Measurements from ENCODE around the gene GRID2IP. TPM values are rescaled to one million over a fixed set of nuclear protein-coding genes. Genes with fewer than 3 reads are reported as not detected.
"Not testable (repeated sequence)": the region's sequence is repeated elsewhere in the genome, so short reads cannot be mapped to it uniquely, and the experiment has no call there.

GRID2IP gene
- 0.09 TPM for polyA plus RNA-seq

GRCh38 chr7:6551016-6551511, at the start of gene GRID2IP:
TSS of gene GRID2IP (minus strand) at chr7:6551461. CDS start at chr7:6551436, 25 bp downstream.
- Mint-ChIP-seq H3K27ac (peak within 1 kb of the TSS in 1 of 3 donors; percentile 27), H3K4me3 (no peak within 1 kb of the TSS), H3K4me1 (peaks cover 0 to 6% (median 2%) of the 10 kb centered on the region in 3 donors), H3K27me3 (no peaks in the 10 kb centered on the region), H3K36me3 (no peaks in the 10 kb centered on the region), H3K9me3 (no peaks in the 10 kb centered on the region)

- no peak overlapping the region for H3K4me3 Mint-ChIP-seq
- no peaks in the 10 kb centered on the region for H3K9me3 Mint-ChIP-seq
- H3K36me3 Mint-ChIP-seq: peaks cover 8% of the 10 kb centered on the region
- no peak overlapping the region for H3K27ac Mint-ChIP-seq
- H3K27me3 Mint-ChIP-seq: no peaks in the 10 kb centered on the region
- peaks cover 0 to 2% (median 1%) of the 10 kb centered on the region in 3 donors for H3K4me1 Mint-ChIP-seq
These were observed 48.8 kb upstream of the GRID2IP start for GRCh38 chr7:6600093-6600492.

GRCh38 chr7:6590645-6591110, 39.4 kb upstream of the GRID2IP start:
- no peaks in the 10 kb centered on the region for H3K27me3 Mint-ChIP-seq
- peaks cover 2 to 15% (median 11%) of the 10 kb centered on the region in 3 donors for H3K4me1 Mint-ChIP-seq
- H3K36me3 Mint-ChIP-seq: peaks cover 4% of the 10 kb centered on the region
- no peaks in the 10 kb centered on the region for H3K9me3 Mint-ChIP-seq
- peak overlapping the region; percentile 86 to 97 (median 97) for H3K27ac Mint-ChIP-seq
- peak overlapping the region; percentile 84 to 96 (median 93) for H3K4me3 Mint-ChIP-seq

- peak within 1 kb of the TSS; percentile 93 to 97 (median 97) for H3K27ac Mint-ChIP-seq
- H3K9me3 Mint-ChIP-seq: no peaks in the 10 kb centered on the region
- H3K4me3 Mint-ChIP-seq: peak within 1 kb of the TSS; percentile 84 to 96 (median 93)
- H3K27me3 Mint-ChIP-seq: no peaks in the 10 kb centered on the region
- peaks cover 2 to 15% (median 11%) of the 10 kb centered on the region in 3 donors for H3K4me1 Mint-ChIP-seq
- peaks cover 4% of the 10 kb centered on the region for H3K36me3 Mint-ChIP-seq
These were observed 38.8 kb upstream of the GRID2IP start, which contains the start of gene INTS15 for GRCh38 chr7:6589829-6590644. TSS of gene INTS15 (plus strand) at chr7:6590021. CDS start at chr7:6590284, 263 bp downstream.

GRCh38 chr7:6589151-6589828, 38.0 kb upstream of the GRID2IP start:
- Mint-ChIP-seq H3K27ac (peak overlapping the region in 2 of 3 donors; percentile 90 to 93), H3K4me1 (peaks cover 2 to 15% (median 11%) of the 10 kb centered on the region in 3 donors), H3K4me3 (peak overlapping the region; percentile 72 to 89 (median 86)), H3K36me3 (peaks cover 7% of the 10 kb centered on the region), H3K27me3 (no peaks in the 10 kb centered on the region), H3K9me3 (no peaks in the 10 kb centered on the region)

- H3K36me3 Mint-ChIP-seq: peaks cover 7% of the 10 kb centered on the region
- no peaks in the 10 kb centered on the region for H3K27me3 Mint-ChIP-seq
- H3K4me3 Mint-ChIP-seq: peak overlapping the region in 3 of 4 donors; percentile 30 to 89 (median 38)
- no peaks in the 10 kb centered on the region for H3K9me3 Mint-ChIP-seq
- peak overlapping the region in 2 of 3 donors; percentile 80 to 90 for H3K27ac Mint-ChIP-seq
- H3K4me1 Mint-ChIP-seq: peaks cover 2 to 15% (median 11%) of the 10 kb centered on the region in 3 donors
These were observed 37.3 kb upstream of the GRID2IP start for GRCh38 chr7:6588566-6588965.

GRCh38 chr7:6585746-6586432, 34.6 kb upstream of the GRID2IP start:
- H3K4me3 Mint-ChIP-seq, H3K36me3 Mint-ChIP-seq, H3K27me3 Mint-ChIP-seq, H3K9me3 Mint-ChIP-seq: not testable (repeated sequence)
- Mint-ChIP-seq H3K27ac (peak overlapping the region; percentile 54 to 80 (median 73)), H3K4me1 (peaks cover 10 to 26% (median 20%) of the 10 kb centered on the region in 3 donors)

- Mint-ChIP-seq H3K36me3 (peaks cover 2% of the 10 kb centered on the region), H3K27ac (peak overlapping the region in 1 of 3 donors; percentile 15), H3K4me3 (peak overlapping the region in 3 of 4 donors; percentile 63 to 91 (median 86)), H3K27me3 (no peaks in the 10 kb centered on the region), H3K4me1 (peaks cover 16 to 27% (median 23%) of the 10 kb centered on the region in 3 donors), H3K9me3 (no peaks in the 10 kb centered on the region)
These were observed 28.2 kb upstream of the GRID2IP start for GRCh38 chr7:6579446-6579845.

- Mint-ChIP-seq H3K27me3 (no peaks in the 10 kb centered on the region), H3K9me3 (no peaks in the 10 kb centered on the region), H3K27ac (peak overlapping the region; percentile 15 to 96 (median 93)), H3K36me3 (peaks cover 1% of the 10 kb centered on the region), H3K4me1 (peaks cover 16 to 27% (median 23%) of the 10 kb centered on the region in 3 donors), H3K4me3 (peak overlapping the region; percentile 81 to 96 (median 88))
These were observed 27.1 kb upstream of the GRID2IP start for GRCh38 chr7:6578114-6579084.

GRCh38 chr7:6577369-6578113, 26.3 kb upstream of the GRID2IP start, which contains the start of gene ZDHHC4:
TSS of gene ZDHHC4 (plus strand) at chr7:6577454. CDS start at chr7:6580562, 3,108 bp downstream.
- H3K9me3 Mint-ChIP-seq: no peaks in the 10 kb centered on the region
- peak within 1 kb of the TSS; percentile 86 to 96 (median 92) for H3K4me3 Mint-ChIP-seq
- peak within 1 kb of the TSS; percentile 79 to 96 (median 93) for H3K27ac Mint-ChIP-seq
- H3K27me3 Mint-ChIP-seq: peaks cover 3% of the 10 kb centered on the region
- peaks cover 1% of the 10 kb centered on the region for H3K36me3 Mint-ChIP-seq
- peaks cover 16 to 27% (median 23%) of the 10 kb centered on the region in 3 donors for H3K4me1 Mint-ChIP-seq

GRCh38 chr7:6576867-6577368, 25.7 kb upstream of the GRID2IP start:
- H3K36me3 Mint-ChIP-seq, H3K27me3 Mint-ChIP-seq, H3K9me3 Mint-ChIP-seq: not testable (repeated sequence)
- peak overlapping the region; percentile 86 to 96 (median 92) for H3K4me3 Mint-ChIP-seq
- H3K27ac Mint-ChIP-seq: peak overlapping the region in 2 of 3 donors; percentile 15 to 93
- peaks cover 12 to 21% (median 16%) of the 10 kb centered on the region in 3 donors for H3K4me1 Mint-ChIP-seq

GRCh38 chr7:6576024-6576866, 25.0 kb upstream of the GRID2IP start:
- peak overlapping the region in 1 of 3 donors; percentile 79 for H3K27ac Mint-ChIP-seq
- H3K9me3 Mint-ChIP-seq: no peaks in the 10 kb centered on the region
- peaks cover 1% of the 10 kb centered on the region for H3K36me3 Mint-ChIP-seq

More at GRCh38 chr7:6576024-6576866, 25.0 kb upstream of the GRID2IP start:
- Mint-ChIP-seq H3K27me3 (peaks cover 4% of the 10 kb centered on the region), H3K4me1 (peaks cover 9 to 14% (median 10%) of the 10 kb centered on the region in 3 donors), H3K4me3 (peak overlapping the region; percentile 59 to 91 (median 72))
